PFSK-1 (cell line): ENCODE measurements around the gene ADH4.

Experiments
- POLR2AphosphoS5 ChIP-seq: IDR thresholded peaks from 2 replicates; pipeline ENCODE4 v1.6.1; 2012; ENCODE audit warnings: low read depth, mild to moderate bottlenecking, control low read depth, low read length, moderate library complexity
- SIN3A ChIP-seq: IDR thresholded peaks from 2 replicates; pipeline ENCODE4 v1.6.1; 2012; ENCODE audit warnings: mild to moderate bottlenecking, low read length, moderate library complexity, borderline replicate concordance; ENCODE audit not compliant: insufficient read depth

- TF ChIP-seq POLR2AphosphoS5 (no peak), SIN3A (no peak)
Measured at GRCh38 chr4:99185581-99185980, 41.5 kb upstream of the ADH4 start.
